Hepatocyte (in vitro differentiated cells): ENCODE data around the gene GUCY1A2. TPM values are rescaled to one million over a fixed set of nuclear protein-coding genes. Genes with fewer than 3 reads are reported as not detected.
"Not testable (repeated sequence)": the region's sequence is repeated elsewhere in the genome, so short reads cannot be mapped to it uniquely, and the experiment has no call there.

Source experiments
- DNase-seq: peaks from one replicate; pipeline ENCODE4 v3.0.0-alpha.2; 2016; ENCODE audit warnings: low spot score
- H2AFZ ChIP-seq: fragments of 200-600 bp; sonication (generic); 2 replicates; pipeline ENCODE4 v1.6.0; 2016; ENCODE audit warnings: antibody characterized with exemption, mild to moderate bottlenecking
- H3K27ac ChIP-seq: fragments of 200-600 bp; sonication (generic); 2 replicates; pipeline ENCODE4 v1.5.1; 2016; ENCODE audit warnings: mild to moderate bottlenecking
- H3K27me3 ChIP-seq: fragments of 200-600 bp; sonication (generic); 2 replicates; pipeline ENCODE4 v1.6.1; 2016
- H3K36me3 ChIP-seq: fragments of 200-600 bp; sonication (generic); replicated peaks from 2 replicates; pipeline ENCODE4 v1.5.1; 2016; ENCODE audit warnings: low read depth; ENCODE audit not compliant: insufficient read depth
- H3K4me1 ChIP-seq: fragments of 200-600 bp; sonication (generic); 2 replicates; pipeline ENCODE4 v1.5.1; 2016; ENCODE audit warnings: mild to moderate bottlenecking, moderate library complexity; ENCODE audit not compliant: insufficient read depth
- H3K4me2 ChIP-seq: fragments of 200-600 bp; sonication (generic); 2 replicates; pipeline ENCODE4 v1.6.0; 2016
- H3K4me3 ChIP-seq: fragments of 200-600 bp; sonication (generic); 2 replicates; pipeline ENCODE4 v1.5.1; 2016; ENCODE audit warnings: mild to moderate bottlenecking
- H3K79me2 ChIP-seq: fragments of 200-600 bp; sonication (generic); 2 replicates; pipeline ENCODE4 v1.6.0; 2017; ENCODE audit warnings: mild to moderate bottlenecking
- H3K9me2 ChIP-seq: fragments of 200-600 bp; sonication (generic); replicated peaks from 2 replicates; pipeline ENCODE4 v1.6.0; 2017; ENCODE audit warnings: mild to moderate bottlenecking; ENCODE audit not compliant: insufficient read depth
- H3K9me3 ChIP-seq: fragments of 200-600 bp; sonication (generic); 2 replicates; pipeline ENCODE4 v1.5.1; 2016; ENCODE audit warnings: low read depth, mild to moderate bottlenecking
- H4K20me1 ChIP-seq: fragments of 200-600 bp; sonication (generic); 2 replicates; pipeline ENCODE4 v1.6.0; 2016; ENCODE audit warnings: mild to moderate bottlenecking; ENCODE audit not compliant: insufficient read depth, poor library complexity, severe bottlenecking
- CTCF ChIP-seq: fragments of 200-600 bp; sonication (generic); IDR thresholded peaks from 2 replicates; pipeline ENCODE4 v1.5.1; 2016; ENCODE audit warnings: antibody characterized with exemption, mild to moderate bottlenecking; ENCODE audit not compliant: poor library complexity
- EZH2 ChIP-seq: fragments of 200-600 bp; sonication (generic); IDR thresholded peaks from 2 replicates; pipeline ENCODE4 v1.6.1; 2016; ENCODE audit warnings: antibody characterized with exemption, mild to moderate bottlenecking, borderline replicate concordance
- EZH2phosphoT487 ChIP-seq: fragments of 200-600 bp; sonication (generic); IDR thresholded peaks from one replicate; pipeline ENCODE4 v1.6.1; 2018; ENCODE audit warnings: antibody characterized with exemption, mild to moderate bottlenecking, low read depth, moderate library complexity; ENCODE audit not compliant: unreplicated experiment, severe bottlenecking
- WGBS: methylation state at CpG from one replicate; pipeline ENCODE4 v1.1.6; 2016; ENCODE audit warnings: low lambda C conversion rate; ENCODE audit errors: missing lambda C conversion rate; 5-methylcytosine and 5-hydroxymethylcytosine counted together
- polyA plus RNA-seq: library from polyadenylated mRNA; unstranded; fragments of >200 nt; fragmentation: Nextera tagmentation; extraction: Ambion mirVana; gene quantifications from 2 replicates; pipeline ENCODE4 v1.2.1, GENCODE V29; 2016
- total RNA-seq: library from RNA; depleted of rRNA; stranded (reverse); fragments of >200 nt; gene quantifications from 2 replicates; pipeline ENCODE4 v1.2.3, GENCODE V29; 2014

The GUCY1A2 gene
- total and polyA plus RNA-seq, 2 experiments from 2014 or later, result 3.3 to 9.1 TPM

- H3K79me2 ChIP-seq, result no peaks in the 10 kb centered on the region
- H2AFZ ChIP-seq, result no peak overlapping the region
- no peak overlapping the region for H3K4me2 ChIP-seq
- no peaks in the 10 kb centered on the region for H3K9me2 ChIP-seq
- no peaks in the 10 kb centered on the region for H3K27me3 ChIP-seq
- WGBS, result 70% methylated on average over 2 of the region's 2 CpGs
- TF ChIP-seq CTCF (no peak), EZH2 (no peak)
- H3K4me3 ChIP-seq, result no peak overlapping the region
- no peaks in the 10 kb centered on the region for H3K4me1 ChIP-seq
- no peaks in the 10 kb centered on the region for H3K9me3 ChIP-seq
- no peaks in the 10 kb centered on the region for H3K36me3 ChIP-seq
- H3K27ac ChIP-seq, result no peak overlapping the region
- H4K20me1 ChIP-seq, result no peaks in the 10 kb centered on the region
- no peak for DNase-seq
Measured at GRCh38 chr11:106913141-106913540, 105.1 kb downstream of the GUCY1A2 start.

GRCh38 chr11:106904826-106905225 lies 113.5 kb downstream of the GUCY1A2 start:
- Histone ChIP-seq H3K9me3 (no peaks in the 10 kb centered on the region), H3K27me3 (no peaks in the 10 kb centered on the region), H3K4me2 (no peak overlapping the region), H2AFZ (no peak overlapping the region), H3K9me2 (no peaks in the 10 kb centered on the region), H4K20me1 (no peaks in the 10 kb centered on the region), H3K27ac (no peak overlapping the region), H3K79me2 (no peaks in the 10 kb centered on the region), H3K36me3 (no peaks in the 10 kb centered on the region), H3K4me3 (no peak overlapping the region), H3K4me1 (no peaks in the 10 kb centered on the region)
- 88% methylated on average over 2 of the region's 2 CpGs for WGBS
- no peak for DNase-seq
- no peak for TF ChIP-seq EZH2
- TF ChIP-seq CTCF, result no peak
- TF ChIP-seq EZH2phosphoT487, result no peak

GRCh38 chr11:106889718-106890117 lies 128.6 kb downstream of the GUCY1A2 start:
- TF ChIP-seq EZH2phosphoT487 (no peak), CTCF (no peak), EZH2 (no peak)
- Histone ChIP-seq H3K9me2 (no peaks in the 10 kb centered on the region), H3K27ac (no peak overlapping the region), H3K79me2 (no peaks in the 10 kb centered on the region), H2AFZ (no peak overlapping the region), H3K4me1 (no peaks in the 10 kb centered on the region), H3K4me3 (no peak overlapping the region), H3K27me3 (no peaks in the 10 kb centered on the region), H3K4me2 (no peak overlapping the region), H3K9me3 (no peaks in the 10 kb centered on the region), H3K36me3 (no peaks in the 10 kb centered on the region), H4K20me1 (no peaks in the 10 kb centered on the region)
- WGBS, result 98% methylated on average over 1 of the region's 1 CpG
- DNase-seq, result no peak

- DNase-seq, result no peak
- Histone ChIP-seq H2AFZ (no peak overlapping the region), H3K4me3 (no peak overlapping the region), H3K4me2 (no peak overlapping the region), H3K36me3 (no peaks in the 10 kb centered on the region), H4K20me1 (no peaks in the 10 kb centered on the region), H3K79me2 (no peaks in the 10 kb centered on the region), H3K9me2 (no peaks in the 10 kb centered on the region), H3K9me3 (no peaks in the 10 kb centered on the region), H3K27me3 (no peaks in the 10 kb centered on the region), H3K27ac (no peak overlapping the region), H3K4me1 (no peaks in the 10 kb centered on the region)
- TF ChIP-seq EZH2phosphoT487 (no peak), EZH2 (no peak), CTCF (no peak)
- WGBS, result 92% methylated on average over 5 of the region's 5 CpGs
Measured at GRCh38 chr11:106888386-106888785, 129.9 kb downstream of the GUCY1A2 start.

GRCh38 chr11:106883693-106884092 lies 134.6 kb downstream of the GUCY1A2 start:
- not testable (repeated sequence) for H3K27me3 ChIP-seq, H2AFZ ChIP-seq, H3K36me3 ChIP-seq, H3K79me2 ChIP-seq, H3K4me3 ChIP-seq, H3K4me2 ChIP-seq, H3K9me2 ChIP-seq, H3K27ac ChIP-seq, DNase-seq, H4K20me1 ChIP-seq, H3K4me1 ChIP-seq, H3K9me3 ChIP-seq
- 93% methylated on average over 5 of the region's 5 CpGs for WGBS
